ENCODE data around the gene MCHR1.
"Not testable (repeated sequence)": the region's sequence is repeated elsewhere in the genome, so short reads cannot be mapped to it uniquely, and the experiment has no call there.

DNA sequence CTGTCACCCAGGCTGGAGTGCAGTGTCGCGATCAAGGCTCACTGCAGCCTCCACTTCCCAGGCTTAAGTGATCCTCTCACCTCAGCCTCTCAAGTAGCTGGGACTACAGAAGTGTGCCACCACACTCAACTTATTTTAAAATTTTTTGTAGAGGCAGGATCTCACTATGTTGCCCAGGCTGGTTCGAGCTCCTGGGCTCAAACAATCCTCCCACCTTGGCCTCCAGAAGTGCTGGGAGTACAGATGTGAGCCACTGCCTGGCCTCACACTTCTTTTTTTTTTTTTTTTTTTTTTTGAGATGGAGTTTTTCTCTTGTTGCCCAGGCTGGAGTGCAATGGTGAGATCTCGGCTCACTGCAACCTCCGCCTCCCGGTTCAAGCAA, 40.9 kb downstream of the MCHR1 start:
- TF ChIP-seq, protein P1, sequence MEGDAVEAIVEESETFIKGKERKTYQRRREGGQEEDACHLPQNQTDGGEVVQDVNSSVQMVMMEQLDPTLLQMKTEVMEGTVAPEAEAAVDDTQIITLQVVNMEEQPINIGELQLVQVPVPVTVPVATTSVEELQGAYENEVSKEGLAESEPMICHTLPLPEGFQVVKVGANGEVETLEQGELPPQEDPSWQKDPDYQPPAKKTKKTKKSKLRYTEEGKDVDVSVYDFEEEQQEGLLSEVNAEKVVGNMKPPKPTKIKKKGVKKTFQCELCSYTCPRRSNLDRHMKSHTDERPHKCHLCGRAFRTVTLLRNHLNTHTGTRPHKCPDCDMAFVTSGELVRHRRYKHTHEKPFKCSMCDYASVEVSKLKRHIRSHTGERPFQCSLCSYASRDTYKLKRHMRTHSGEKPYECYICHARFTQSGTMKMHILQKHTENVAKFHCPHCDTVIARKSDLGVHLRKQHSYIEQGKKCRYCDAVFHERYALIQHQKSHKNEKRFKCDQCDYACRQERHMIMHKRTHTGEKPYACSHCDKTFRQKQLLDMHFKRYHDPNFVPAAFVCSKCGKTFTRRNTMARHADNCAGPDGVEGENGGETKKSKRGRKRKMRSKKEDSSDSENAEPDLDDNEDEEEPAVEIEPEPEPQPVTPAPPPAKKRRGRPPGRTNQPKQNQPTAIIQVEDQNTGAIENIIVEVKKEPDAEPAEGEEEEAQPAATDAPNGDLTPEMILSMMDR (IDR thresholded peaks at IDR 0.05): not testable (repeated sequence)
- not testable (repeated sequence) for TF ChIP-seq POLR2A (IDR thresholded peaks at IDR 0.05)

Data from Peyer's patch (tissue), 4 donors.